ENCODE results near the gene TSPAN4.

Gene TSPAN4

GRCh38 chr11:868394-868793 is 25.7 kb downstream of the TSPAN4 start:
- no peak for DNase-seq

- DNase-seq, result no peak
These were observed 26.1 kb downstream of the TSPAN4 start for GRCh38 chr11:868802-869201.

- no peak for DNase-seq
These were observed 26.9 kb downstream of the TSPAN4 start for GRCh38 chr11:869399-870126.

GRCh38 chr11:870127-870413 is 27.4 kb downstream of the TSPAN4 start:
- DNase-seq, result no peak

GRCh38 chr11:870418-870817 is 27.8 kb downstream of the TSPAN4 start:
- DNase-seq, result no peak

GRCh38 chr11:871472-871871 is 28.8 kb downstream of the TSPAN4 start:
- DNase-seq, result no peak

- no peak for DNase-seq
These were observed 30.1 kb downstream of the TSPAN4 start for GRCh38 chr11:872799-873198.

- no peak for DNase-seq
These were observed 31.1 kb downstream of the TSPAN4 start for GRCh38 chr11:873706-874105.

GRCh38 chr11:875203-875602 is 32.6 kb downstream of the TSPAN4 start:
- DNase-seq, result no peak

- no peak for DNase-seq
These were observed 33.2 kb downstream of the TSPAN4 start for GRCh38 chr11:875769-876301.

- DNase-seq, result no peak
These were observed 33.9 kb downstream of the TSPAN4 start for GRCh38 chr11:876545-876944.

GRCh38 chr11:877565-877964 is 34.9 kb downstream of the TSPAN4 start:
- DNase-seq, result no peak

- no peak for DNase-seq
These were observed 37.8 kb downstream of the TSPAN4 start for GRCh38 chr11:880447-880846.

- DNase-seq, result no peak
These were observed 39.9 kb downstream of the TSPAN4 start for GRCh38 chr11:882596-882995.

GRCh38 chr11:883527-883926 is 40.9 kb downstream of the TSPAN4 start:
- DNase-seq, result no peak

- DNase-seq, result no peak
These were observed 42.0 kb downstream of the TSPAN4 start for GRCh38 chr11:884578-885070.

- no peak for DNase-seq
These were observed 43.9 kb downstream of the TSPAN4 start for GRCh38 chr11:886568-886967.

GRCh38 chr11:887589-887988 is 44.9 kb downstream of the TSPAN4 start:
- no peak for DNase-seq

- DNase-seq, result no peak
These were observed 45.9 kb downstream of the TSPAN4 start for GRCh38 chr11:888310-889212.

GRCh38 chr11:889257-889656 is 46.6 kb downstream of the TSPAN4 start:
- DNase-seq, result no peak

GRCh38 chr11:889687-890475 is 47.2 kb downstream of the TSPAN4 start:
- DNase-seq, result no peak

- no peak for DNase-seq
These were observed 48.3 kb downstream of the TSPAN4 start for GRCh38 chr11:890794-891540.
